Smooth muscle cell (in vitro differentiated cells): ENCODE data around the gene C19orf25. TPM values are rescaled to one million over a fixed set of nuclear protein-coding genes. Genes with fewer than 3 reads are reported as not detected.
"Not testable (repeated sequence)": the region's sequence is repeated elsewhere in the genome, so short reads cannot be mapped to it uniquely, and the experiment has no call there.

Source experiments
- DNase-seq: peaks from one replicate; lab custom pipeline; 2025; ENCODE audit not compliant: unreplicated experiment; lab: John Stamatoyannopoulos, UW
- H2AFZ ChIP-seq: fragments of 200-600 bp; sonication (generic); 2 replicates; pipeline ENCODE4 v1.6.0; 2016; ENCODE audit warnings: antibody characterized with exemption, low read depth, mild to moderate bottlenecking
- H3F3A ChIP-seq: fragments of 200-600 bp; sonication (generic); 2 replicates; pipeline ENCODE4 v1.6.0; 2017; ENCODE audit warnings: antibody characterized with exemption, low read depth
- H3K27ac ChIP-seq: fragments of 200-600 bp; sonication (generic); 2 replicates; pipeline ENCODE4 v1.5.1; 2016; ENCODE audit warnings: low read depth, mild to moderate bottlenecking
- H3K27me3 ChIP-seq: fragments of 200-600 bp; sonication (generic); 2 replicates; pipeline ENCODE4 v1.6.1; 2016; ENCODE audit warnings: low read depth, mild to moderate bottlenecking
- H3K36me3 ChIP-seq: fragments of 200-600 bp; sonication (generic); 2 replicates; pipeline ENCODE4 v1.5.1; 2016; ENCODE audit warnings: low read depth
- H3K4me1 ChIP-seq: fragments of 200-600 bp; sonication (generic); 2 replicates; pipeline ENCODE4 v1.5.1; 2016; ENCODE audit warnings: low read depth
- H3K4me2 ChIP-seq: fragments of 200-600 bp; sonication (generic); 2 replicates; pipeline ENCODE4 v1.6.0; 2016; ENCODE audit warnings: mild to moderate bottlenecking
- H3K4me3 ChIP-seq: fragments of 200-600 bp; sonication (generic); 2 replicates; pipeline ENCODE4 v1.5.1; 2016; ENCODE audit warnings: mild to moderate bottlenecking
- H3K79me2 ChIP-seq: fragments of 200-600 bp; sonication (generic); 2 replicates; pipeline ENCODE4 v1.6.0; 2016; ENCODE audit warnings: low read depth, mild to moderate bottlenecking
- H3K9ac ChIP-seq: fragments of 200-600 bp; sonication (generic); 2 replicates; pipeline ENCODE4 v1.6.0; 2016; ENCODE audit warnings: low read depth
- H3K9me3 ChIP-seq: fragments of 200-600 bp; sonication (generic); replicated peaks from 2 replicates; pipeline ENCODE4 v1.5.1; 2016; ENCODE audit warnings: low read depth
- H4K20me1 ChIP-seq: fragments of 200-600 bp; sonication (generic); 2 replicates; pipeline ENCODE4 v1.6.0; 2016; ENCODE audit warnings: low read depth
- WGBS: methylation state at CpG from one replicate; pipeline ENCODE4 v1.1.7; 2016; ENCODE audit warnings: low lambda C conversion rate; 5-methylcytosine and 5-hydroxymethylcytosine counted together
- polyA plus RNA-seq: library from polyadenylated mRNA; unstranded; fragments of >200 nt; fragmentation: Nextera tagmentation; extraction: Ambion mirVana; gene quantifications from 2 replicates; pipeline ENCODE4 v1.2.1, GENCODE V29; 2016
- total RNA-seq: library from RNA; depleted of rRNA; stranded (reverse); fragments of >200 nt; gene quantifications from 2 replicates; pipeline ENCODE4 v1.2.3, GENCODE V29; 2014
- TF ChIP-seq, protein P1 (sequence below): fragments of 200-600 bp; sonication (generic); IDR thresholded peaks from 2 replicates; pipeline ENCODE4 v1.5.1; 2017; ENCODE audit warnings: borderline replicate concordance, mild to moderate bottlenecking, antibody characterized with exemption; ENCODE audit not compliant: insufficient read depth, poor library complexity, severe bottlenecking

C19orf25 gene
- total and polyA plus RNA-seq, 2 experiments from 2014 or later = 15.2 to 27.9 TPM

DNA sequence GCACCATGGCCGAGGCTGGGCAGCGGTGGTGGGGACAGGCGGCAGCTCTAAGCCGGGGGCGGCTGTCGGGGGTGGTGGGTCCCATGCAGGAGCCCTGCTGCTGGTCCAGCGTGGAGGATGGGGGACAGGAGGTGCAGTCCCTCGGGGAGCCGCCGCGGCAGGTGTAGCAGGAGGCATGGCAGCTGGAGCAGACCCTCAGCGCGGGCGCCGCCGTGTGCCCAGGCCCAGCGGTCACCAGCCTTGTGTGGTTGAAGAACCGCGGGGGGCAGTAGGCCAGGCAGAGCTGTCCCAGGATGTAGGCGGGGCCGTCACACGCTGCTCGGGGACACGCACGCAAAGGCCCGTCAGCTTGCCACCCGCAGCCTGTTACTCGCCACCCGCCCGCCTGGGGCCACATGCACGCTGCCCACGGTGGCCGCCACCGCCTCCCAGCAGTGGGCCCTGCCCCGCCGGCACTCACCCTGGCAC, 2.9 kb upstream of the C19orf25 start:
- Histone ChIP-seq H3K4me3 (no peak overlapping the region), H4K20me1 (peaks cover 17% of the 10 kb centered on the region), H3F3A (no peaks in the 10 kb centered on the region), H3K36me3 (no peaks in the 10 kb centered on the region), H3K79me2 (peaks cover 15% of the 10 kb centered on the region), H3K4me2 (no peak overlapping the region), H3K9me3 (no peaks in the 10 kb centered on the region), H3K4me1 (no peaks in the 10 kb centered on the region), H3K9ac (no peak overlapping the region), H3K27ac (no peak overlapping the region), H2AFZ (no peak overlapping the region), H3K27me3 (no peaks in the 10 kb centered on the region)
- TF ChIP-seq, protein P1, sequence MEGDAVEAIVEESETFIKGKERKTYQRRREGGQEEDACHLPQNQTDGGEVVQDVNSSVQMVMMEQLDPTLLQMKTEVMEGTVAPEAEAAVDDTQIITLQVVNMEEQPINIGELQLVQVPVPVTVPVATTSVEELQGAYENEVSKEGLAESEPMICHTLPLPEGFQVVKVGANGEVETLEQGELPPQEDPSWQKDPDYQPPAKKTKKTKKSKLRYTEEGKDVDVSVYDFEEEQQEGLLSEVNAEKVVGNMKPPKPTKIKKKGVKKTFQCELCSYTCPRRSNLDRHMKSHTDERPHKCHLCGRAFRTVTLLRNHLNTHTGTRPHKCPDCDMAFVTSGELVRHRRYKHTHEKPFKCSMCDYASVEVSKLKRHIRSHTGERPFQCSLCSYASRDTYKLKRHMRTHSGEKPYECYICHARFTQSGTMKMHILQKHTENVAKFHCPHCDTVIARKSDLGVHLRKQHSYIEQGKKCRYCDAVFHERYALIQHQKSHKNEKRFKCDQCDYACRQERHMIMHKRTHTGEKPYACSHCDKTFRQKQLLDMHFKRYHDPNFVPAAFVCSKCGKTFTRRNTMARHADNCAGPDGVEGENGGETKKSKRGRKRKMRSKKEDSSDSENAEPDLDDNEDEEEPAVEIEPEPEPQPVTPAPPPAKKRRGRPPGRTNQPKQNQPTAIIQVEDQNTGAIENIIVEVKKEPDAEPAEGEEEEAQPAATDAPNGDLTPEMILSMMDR = no peak
- no peak for DNase-seq
- WGBS = 100% methylated on average over 3 of the region's 36 CpGs

DNA sequence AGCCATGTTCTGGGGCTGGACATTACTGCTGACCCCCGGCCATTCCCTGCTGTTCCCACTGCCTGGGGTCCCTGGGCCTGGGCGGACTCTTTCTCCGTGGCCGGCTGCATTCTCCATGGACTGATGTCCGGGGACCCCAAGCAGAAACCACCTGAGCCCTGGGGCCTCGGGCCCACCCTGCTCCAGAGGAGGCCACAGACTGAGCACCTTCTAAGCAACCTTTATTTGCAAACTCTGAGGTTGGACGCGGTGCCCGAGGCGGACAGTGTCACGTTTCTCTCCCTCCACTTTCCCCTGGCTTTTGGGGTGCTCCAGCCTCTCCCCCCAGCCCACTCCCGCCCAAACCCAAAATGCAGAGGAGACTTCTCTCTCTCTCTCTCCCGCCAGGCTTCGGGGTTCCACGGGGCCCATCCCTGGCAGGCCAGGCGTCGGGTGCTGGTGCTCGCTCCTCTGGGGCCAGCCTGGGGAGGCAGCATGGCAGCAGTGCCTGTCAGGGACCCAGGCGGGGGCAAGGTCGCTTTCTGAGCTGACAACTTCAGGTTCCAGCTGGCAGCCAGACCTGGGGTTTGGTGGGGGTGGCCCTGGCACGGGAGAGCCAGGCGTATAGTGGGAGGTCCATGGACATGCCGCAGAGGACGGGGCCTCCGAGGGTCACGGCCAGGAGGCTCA, 2.3 kb upstream of the C19orf25 start:
- no peaks in the 10 kb centered on the region for H3K4me1 ChIP-seq
- no peak overlapping the region for H3K4me2 ChIP-seq
- WGBS = 91% methylated on average over 26 of the region's 26 CpGs
- H3K9me3 ChIP-seq = no peaks in the 10 kb centered on the region
- no peak overlapping the region for H3K4me3 ChIP-seq
- no peaks in the 10 kb centered on the region for H3K36me3 ChIP-seq
- H4K20me1 ChIP-seq = peaks cover 23% of the 10 kb centered on the region
- TF ChIP-seq, protein P1 = no peak
- H3K27ac ChIP-seq = no peak overlapping the region
- H3K9ac ChIP-seq = no peak overlapping the region
- H3K79me2 ChIP-seq = peaks cover 18% of the 10 kb centered on the region
- no peaks in the 10 kb centered on the region for H3K27me3 ChIP-seq
- no peak for DNase-seq
- no peaks in the 10 kb centered on the region for H3F3A ChIP-seq
- no peak overlapping the region for H2AFZ ChIP-seq

- not testable (repeated sequence) for H3F3A ChIP-seq, H3K4me1 ChIP-seq
- 95% methylated on average over 9 of the region's 9 CpGs for WGBS
These were observed 2.0 kb downstream of the C19orf25 start for GRCh38 chr19:1477056-1477455.

DNA sequence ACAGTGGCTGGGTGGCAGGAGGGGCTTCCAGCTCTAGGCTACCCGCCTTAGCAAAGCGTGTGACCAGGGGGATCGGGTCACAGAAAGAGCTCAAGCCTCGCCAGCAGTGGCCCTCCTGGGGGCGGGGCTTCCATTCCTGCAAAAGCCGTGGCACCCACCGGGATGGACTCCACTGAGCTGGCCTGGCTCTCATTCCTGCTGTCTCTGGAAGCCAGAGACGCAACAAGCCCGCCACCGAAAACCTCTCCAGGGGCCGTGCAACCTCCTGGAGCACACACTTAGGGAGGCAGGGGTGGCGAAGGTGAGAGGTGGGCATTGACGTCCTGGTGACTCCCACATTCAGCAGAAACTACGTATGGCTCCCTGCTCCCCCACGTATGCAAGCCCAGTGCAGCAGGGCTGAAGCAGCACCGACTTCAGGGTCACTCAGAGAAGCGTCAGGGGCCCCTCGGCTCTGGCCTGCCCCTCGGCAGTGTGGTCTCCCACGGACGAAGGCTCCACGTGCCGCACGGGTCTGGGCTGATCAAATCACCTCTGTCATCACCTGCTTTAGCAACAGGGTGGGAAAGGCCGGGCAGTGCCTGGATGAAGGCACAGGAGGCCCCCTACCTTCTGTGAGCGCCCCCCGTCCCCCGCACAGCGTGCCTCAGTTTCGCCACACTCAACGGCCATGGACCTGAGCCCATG, 3.1 kb downstream of the C19orf25 start:
- WGBS = 96% methylated on average over 28 of the region's 31 CpGs
- TF ChIP-seq, protein P1 = no peak
- Histone ChIP-seq H3K4me1 (peaks cover 4% of the 10 kb centered on the region), H3K79me2 (peaks cover 19% of the 10 kb centered on the region), H3K9ac (no peak overlapping the region), H3K27me3 (peaks cover 30% of the 10 kb centered on the region), H2AFZ (no peak overlapping the region), H3K27ac (no peak overlapping the region), H4K20me1 (peaks cover 77% of the 10 kb centered on the region), H3F3A (no peaks in the 10 kb centered on the region), H3K9me3 (no peaks in the 10 kb centered on the region), H3K36me3 (no peaks in the 10 kb centered on the region), H3K4me3 (no peak overlapping the region), H3K4me2 (no peak overlapping the region)
- no peak for DNase-seq

More at GRCh38 chr19:1477056-1477455, 2.0 kb downstream of the C19orf25 start:
- H3K36me3 ChIP-seq, H3K9me3 ChIP-seq, H3K4me3 ChIP-seq, H2AFZ ChIP-seq, DNase-seq, H3K27ac ChIP-seq, H3K9ac ChIP-seq, H3K4me2 ChIP-seq: not testable (repeated sequence)
- peaks cover 19% of the 10 kb centered on the region for H3K79me2 ChIP-seq
- peaks cover 66% of the 10 kb centered on the region for H4K20me1 ChIP-seq
- peaks cover 19% of the 10 kb centered on the region for H3K27me3 ChIP-seq
